ENCODE measurements around the gene SOX6.
"Not testable (repeated sequence)": the region's sequence is repeated elsewhere in the genome, so short reads cannot be mapped to it uniquely, and the experiment has no call there.

The SOX6 gene

DNA sequence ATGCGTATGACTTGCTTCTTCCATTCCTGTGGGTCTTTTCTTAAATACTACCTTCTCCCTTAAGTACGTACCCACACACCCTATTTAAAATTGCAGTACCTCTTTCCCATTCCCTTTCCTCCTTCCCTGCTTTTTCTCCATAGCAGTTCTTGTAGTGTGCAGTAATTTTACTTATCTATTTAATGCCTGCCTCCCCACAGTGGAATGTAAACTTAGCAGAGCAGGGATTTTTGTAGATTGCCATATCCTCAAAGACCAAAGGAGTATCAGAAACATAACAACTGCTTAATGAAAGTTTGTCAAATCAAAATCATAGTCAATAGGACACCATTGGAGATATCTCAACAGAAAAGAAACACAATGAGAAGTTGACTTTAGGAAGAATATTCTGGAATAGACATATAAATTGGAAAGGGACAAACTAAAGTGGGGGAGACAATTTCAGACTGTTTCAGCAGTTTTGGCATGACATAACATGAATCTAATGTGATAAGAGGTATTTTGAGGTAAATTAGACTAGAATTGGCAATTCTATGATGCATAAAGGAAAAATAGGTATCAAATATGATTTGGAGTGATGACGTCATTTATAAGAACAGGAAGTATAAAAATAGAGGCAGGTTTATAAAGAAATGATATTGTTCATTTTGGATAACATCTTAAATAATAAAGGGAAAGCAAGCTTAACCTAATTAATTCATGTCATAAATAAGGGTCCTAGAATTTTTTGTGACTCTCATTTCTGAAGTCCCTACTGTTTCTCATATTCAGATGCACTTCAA, 188.4 kb downstream of the SOX6 start:
- no peak overlapping the region for H3K27ac ChIP-seq
- no peak for DNase-seq (ENCODE audit: low read depth, low spot score)

DNA sequence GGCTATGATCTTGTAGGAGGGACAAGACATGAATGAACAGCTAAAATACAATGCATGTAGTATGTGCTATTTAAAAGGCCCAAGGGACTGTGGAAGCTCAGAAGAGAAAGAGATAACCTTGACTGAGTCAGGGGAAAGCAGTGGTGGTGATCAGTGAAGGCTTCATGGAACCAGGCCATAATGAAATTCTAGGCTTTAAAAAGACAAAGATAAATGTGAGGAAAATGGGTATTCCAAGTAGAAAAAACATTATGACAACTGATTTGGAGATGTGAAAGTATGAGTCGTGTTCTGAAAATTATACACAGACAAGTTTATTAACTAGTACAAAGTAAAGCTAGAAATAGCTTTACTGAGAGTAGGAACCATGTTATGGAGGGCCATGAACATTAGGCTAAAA, 189.8 kb downstream of the SOX6 start:
- DNase-seq (ENCODE audit: low read depth, low spot score) = no peak
- no peak overlapping the region for H3K27ac ChIP-seq

GRCh38 chr11:16160146-16160545, 196.2 kb downstream of the SOX6 start:
- H3K27ac ChIP-seq = no peak overlapping the region
- DNase-seq (ENCODE audit: low read depth, low spot score) = no peak

- no peak for DNase-seq (ENCODE audit: low read depth, low spot score)
- H3K27ac ChIP-seq = no peak overlapping the region
Observed at GRCh38 chr11:16158426-16158994, 197.8 kb downstream of the SOX6 start.

DNA sequence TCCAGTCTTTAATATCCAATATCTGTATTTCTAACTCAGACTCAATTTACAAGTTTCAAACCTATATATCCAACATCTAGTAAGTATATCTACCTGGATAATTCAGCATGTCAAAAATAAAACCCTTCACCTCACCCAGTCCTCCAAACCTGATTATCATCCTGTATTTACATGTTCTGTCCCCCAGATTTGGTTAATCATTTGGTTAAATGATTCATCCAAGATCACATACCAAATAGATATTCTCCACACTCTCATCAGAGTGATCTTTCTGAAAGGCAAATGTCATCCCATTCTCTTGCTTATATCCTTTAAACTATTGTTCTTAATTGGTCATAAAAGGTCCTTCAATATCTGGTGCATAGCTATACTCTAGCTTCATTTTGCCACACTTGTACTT, 199.0 kb downstream of the SOX6 start:
- no peak overlapping the region for H3K27ac ChIP-seq
- DNase-seq (ENCODE audit: low read depth, low spot score) = no peak

- peak; percentile 3 for DNase-seq (ENCODE audit: low read depth, low spot score)
- H3K27ac ChIP-seq = peak overlapping the region; percentile 86
Observed at GRCh38 chr11:16155448-16155847, 200.9 kb downstream of the SOX6 start.

- peak overlapping the region; percentile 86 for H3K27ac ChIP-seq
- DNase-seq (ENCODE audit: low read depth, low spot score) = peak; percentile 36
Observed at GRCh38 chr11:16154715-16155396, 201.5 kb downstream of the SOX6 start.

- peak overlapping the region; percentile 86 for H3K27ac ChIP-seq
- DNase-seq (ENCODE audit: low read depth, low spot score) = no peak
Observed at GRCh38 chr11:16153951-16154350, 202.4 kb downstream of the SOX6 start.

DNA sequence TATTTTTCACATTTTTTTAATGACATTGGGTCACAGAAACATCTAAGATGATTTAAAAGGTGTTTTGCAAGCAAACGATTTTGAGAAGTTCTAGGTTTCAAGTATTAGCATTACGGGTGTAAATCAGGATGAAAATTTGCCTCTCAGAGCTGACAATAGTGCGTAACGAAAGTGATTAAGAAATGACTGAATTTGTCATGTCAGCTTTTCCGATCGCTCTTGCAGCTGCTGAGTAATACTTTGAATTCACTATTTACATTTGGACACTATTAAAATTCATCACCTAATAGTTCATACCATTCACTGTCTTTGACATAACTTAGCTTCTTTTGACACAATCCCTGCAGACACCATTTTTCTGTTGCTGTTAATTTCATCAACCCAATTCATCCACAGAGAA, 205.2 kb downstream of the SOX6 start:
- no peak for DNase-seq (ENCODE audit: low read depth, low spot score)
- H3K27ac ChIP-seq = no peak overlapping the region

DNA sequence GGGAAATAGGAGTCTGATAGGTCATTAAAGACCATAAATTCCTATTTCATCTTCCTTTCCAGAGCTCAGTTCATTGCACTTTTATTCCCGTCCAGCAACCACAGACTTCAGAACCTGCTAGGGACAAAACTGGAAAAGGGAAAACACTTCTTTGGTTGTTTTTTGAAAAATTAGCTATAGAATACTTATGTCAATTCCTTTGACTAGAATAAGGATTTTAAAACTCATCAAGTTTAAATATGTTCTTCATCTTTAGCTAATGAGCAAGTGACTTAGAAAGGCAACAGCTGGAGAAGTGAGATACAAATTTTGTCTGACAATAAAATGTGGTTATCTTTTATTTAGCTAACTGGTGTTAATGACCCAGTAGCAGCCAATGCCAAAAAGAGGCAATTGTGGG, 206.9 kb downstream of the SOX6 start:
- DNase-seq (ENCODE audit: low read depth, low spot score) = no peak
- H3K27ac ChIP-seq = no peak overlapping the region

GRCh38 chr11:16148301-16148931, 207.9 kb downstream of the SOX6 start:
- H3K27ac ChIP-seq = no peak overlapping the region
- no peak for DNase-seq (ENCODE audit: low read depth, low spot score)

- not testable (repeated sequence) for H3K27ac ChIP-seq; DNase-seq (ENCODE audit: low read depth, low spot score)
Observed at GRCh38 chr11:16146980-16147379, 209.4 kb downstream of the SOX6 start.

- not testable (repeated sequence) for DNase-seq (ENCODE audit: low read depth, low spot score)
Observed at GRCh38 chr11:16141614-16142013, 214.7 kb downstream of the SOX6 start.

GRCh38 chr11:16141162-16141561, 215.2 kb downstream of the SOX6 start:
- DNase-seq (ENCODE audit: low read depth, low spot score) = not testable (repeated sequence)

More at GRCh38 chr11:16141614-16142013, 214.7 kb downstream of the SOX6 start:
- not testable (repeated sequence) for H3K27ac ChIP-seq

DNA sequence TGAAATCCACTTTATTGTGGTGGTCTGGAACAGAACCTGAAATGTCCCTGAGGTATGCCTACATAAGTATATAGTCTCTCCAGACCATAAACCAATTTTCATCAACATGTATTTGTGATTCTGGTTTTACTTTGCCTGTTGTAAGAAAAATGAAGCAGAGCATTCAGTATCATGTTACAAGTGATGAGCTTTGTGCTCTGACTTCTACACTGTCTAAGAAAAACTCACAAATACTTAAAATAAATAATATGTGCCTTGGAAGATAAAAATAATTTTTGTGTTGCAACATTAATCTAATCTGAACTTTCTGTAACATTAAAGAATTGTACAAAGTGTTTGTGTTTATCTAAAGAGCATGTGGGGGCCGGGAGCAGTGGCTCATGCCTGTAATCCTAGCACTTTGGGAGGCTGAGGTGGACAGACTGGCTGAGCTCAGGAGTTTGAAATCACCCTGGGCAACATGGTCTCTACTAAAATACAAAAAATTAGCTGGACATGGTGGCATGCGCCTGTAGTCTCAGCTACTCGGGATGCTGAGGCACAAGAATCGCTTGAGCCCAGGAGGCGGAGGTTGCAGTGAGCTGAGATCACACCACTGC, 219.5 kb downstream of the SOX6 start:
- H3K27ac ChIP-seq = no peak overlapping the region
- no peak for DNase-seq (ENCODE audit: low read depth, low spot score)

More at GRCh38 chr11:16141162-16141561, 215.2 kb downstream of the SOX6 start:
- H3K27ac ChIP-seq = not testable (repeated sequence)

DNA sequence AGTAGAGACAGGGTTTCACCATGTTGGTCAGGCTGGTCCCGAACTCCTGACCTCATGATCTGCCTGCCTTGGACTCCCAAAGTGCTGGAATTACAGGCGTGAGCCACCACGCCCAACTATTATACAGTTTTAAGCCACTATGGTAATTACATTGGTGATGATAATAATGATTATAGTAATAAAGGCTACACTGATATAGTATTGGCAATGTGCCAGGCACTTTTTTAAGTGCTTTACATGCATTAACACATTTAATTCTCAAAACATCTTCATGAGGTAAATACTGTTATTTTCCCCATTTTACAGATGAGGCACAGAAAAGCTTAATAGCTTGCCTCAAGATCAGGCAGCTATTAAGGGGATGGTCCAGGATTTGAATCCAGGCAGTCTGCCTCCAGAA, 222.5 kb downstream of the SOX6 start:
- H3K27ac ChIP-seq = no peak overlapping the region
- no peak for DNase-seq (ENCODE audit: low read depth, low spot score)

GRCh38 chr11:16127732-16128131, 228.6 kb downstream of the SOX6 start:
- no peak for DNase-seq (ENCODE audit: low read depth, low spot score)
- no peak overlapping the region for H3K27ac ChIP-seq

DNA sequence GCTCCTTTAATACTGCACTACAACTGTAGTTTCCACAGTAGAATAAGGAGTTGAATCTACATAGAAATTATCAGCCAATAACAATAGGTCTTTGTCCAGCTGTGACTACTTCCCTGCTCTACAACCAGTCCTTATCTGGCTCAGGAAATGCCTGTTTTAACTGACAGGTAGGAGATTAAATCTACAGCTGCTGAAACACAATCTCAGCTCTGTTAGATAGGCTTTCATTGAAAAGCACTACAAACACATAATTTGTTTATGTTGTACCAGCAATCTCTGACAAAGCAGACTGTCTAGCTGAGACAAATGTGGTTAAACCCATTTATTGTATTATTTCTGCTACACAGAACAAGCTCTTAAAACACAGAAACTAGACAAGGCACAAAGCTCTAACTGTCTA, 230.0 kb downstream of the SOX6 start:
- no peak overlapping the region for H3K27ac ChIP-seq
- no peak for DNase-seq (ENCODE audit: low read depth, low spot score)

DNA sequence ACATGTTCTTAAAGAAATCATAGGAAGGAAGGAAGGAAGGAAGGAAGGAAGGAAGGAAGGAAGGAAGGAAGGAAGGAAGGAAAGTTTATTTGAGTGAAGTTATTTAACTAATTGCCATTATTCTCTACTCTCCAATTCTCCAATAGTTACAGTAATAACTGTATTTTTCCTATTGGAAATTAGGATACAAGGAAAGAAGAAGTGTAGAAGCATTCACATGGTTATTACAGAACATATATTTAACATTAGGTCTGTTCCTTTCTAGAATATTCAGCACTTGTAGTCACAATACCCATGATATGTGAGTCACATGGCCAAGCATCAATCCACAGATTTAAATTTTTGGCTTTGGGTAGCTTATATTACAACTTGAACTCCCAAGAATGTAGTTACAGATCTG, 230.6 kb downstream of the SOX6 start:
- DNase-seq (ENCODE audit: low read depth, low spot score) = no peak
- H3K27ac ChIP-seq = no peak overlapping the region

- H3K27ac ChIP-seq = no peak overlapping the region
- DNase-seq (ENCODE audit: low read depth, low spot score) = no peak
Observed at GRCh38 chr11:16124390-16124789, 232.0 kb downstream of the SOX6 start.
